Renal pelvis (tissue), 4 donors: ENCODE data around the gene SPSB3. TPM values are rescaled to one million over a fixed set of nuclear protein-coding genes. Genes with fewer than 3 reads are reported as not detected.

Source experiments
- DNase-seq: peaks from one replicate; pipeline ENCODE4 v3.0.0-alpha.2; 2013
- polyA plus RNA-seq, 3 donors: library from polyadenylated mRNA; unstranded; fragments of 120-200 nt; gene quantifications; one replicate each; pipeline ENCODE4 v1.2.1, GENCODE V29; 2013; ENCODE audit not compliant: insufficient read length in 3 of 3

Gene SPSB3
- polyA plus RNA-seq, 3 donors: 45.1 to 53.2 (median 52.4) TPM

- DNase-seq: no peak
These were observed 14.2 kb downstream of the SPSB3 start for GRCh38 chr16:1768061-1768766.

- DNase-seq: no peak
These were observed 15.0 kb downstream of the SPSB3 start for GRCh38 chr16:1767116-1767994.

- no peak for DNase-seq
These were observed 15.7 kb downstream of the SPSB3 start for GRCh38 chr16:1766701-1767100.

- DNase-seq: no peak
These were observed 16.1 kb downstream of the SPSB3 start for GRCh38 chr16:1766231-1766630.

- no peak for DNase-seq
These were observed 16.5 kb downstream of the SPSB3 start for GRCh38 chr16:1765826-1766225.

- DNase-seq: no peak
These were observed 17.4 kb downstream of the SPSB3 start for GRCh38 chr16:1764971-1765370.

GRCh38 chr16:1763521-1764511 lies 18.6 kb downstream of the SPSB3 start:
- DNase-seq: no peak

GRCh38 chr16:1762879-1763520 lies 19.4 kb downstream of the SPSB3 start:
- no peak for DNase-seq

- DNase-seq: no peak
These were observed 20.0 kb downstream of the SPSB3 start for GRCh38 chr16:1762196-1762878.

- no peak for DNase-seq
These were observed 20.6 kb downstream of the SPSB3 start for GRCh38 chr16:1761751-1762150.

- DNase-seq: no peak
These were observed 21.5 kb downstream of the SPSB3 start for GRCh38 chr16:1760911-1761310.

- no peak for DNase-seq
These were observed 22.9 kb downstream of the SPSB3 start for GRCh38 chr16:1759511-1759910.

- DNase-seq: no peak
These were observed 23.4 kb downstream of the SPSB3 start for GRCh38 chr16:1758923-1759322.

GRCh38 chr16:1757714-1758461 lies 24.5 kb downstream of the SPSB3 start:
- no peak for DNase-seq

GRCh38 chr16:1754204-1754603 lies 28.2 kb downstream of the SPSB3 start:
- no peak for DNase-seq

GRCh38 chr16:1752853-1753252 lies 29.5 kb downstream of the SPSB3 start:
- DNase-seq: no peak

GRCh38 chr16:1751946-1752345 lies 30.4 kb downstream of the SPSB3 start:
- no peak for DNase-seq

- DNase-seq: no peak
These were observed 32.9 kb downstream of the SPSB3 start for GRCh38 chr16:1749152-1750117.

GRCh38 chr16:1747934-1748333 lies 34.4 kb downstream of the SPSB3 start:
- no peak for DNase-seq
